RWPE2 (cell line): ENCODE measurements around the gene ARNT2.

ENCODE experiments used
- ATAC-seq: fragments of 200-7000 bp; cut with Tn5 transposase; 3 replicates; pipeline ENCODE4 v1.9.1; 2021; ENCODE audit warnings: low read depth
- DNase-seq: peaks from one replicate; pipeline ENCODE4 v3.0.0-alpha.2; 2020; ENCODE audit warnings: low spot score
- H3K27ac ChIP-seq: fragments of 450-650 bp; 2 replicates; pipeline ENCODE4 v1.5.1; 2017; ENCODE audit warnings: mild to moderate bottlenecking; ENCODE audit not compliant: poor library complexity, severe bottlenecking
- H3K27me3 ChIP-seq: fragments of 250-450 bp; sonication (Bioruptor Pico); 2 replicates; pipeline ENCODE4 v1.5.1; 2021; ENCODE audit warnings: mild to moderate bottlenecking, moderate library complexity; ENCODE audit not compliant: insufficient read depth, poor library complexity, severe bottlenecking
- H3K36me3 ChIP-seq: fragments of 250-450 bp; sonication (Bioruptor Pico); 2 replicates; pipeline ENCODE4 v1.5.1; 2020; ENCODE audit warnings: low read depth, mild to moderate bottlenecking, moderate library complexity
- H3K4me1 ChIP-seq: fragments of 250-450 bp; sonication (Bioruptor Pico); 2 replicates; pipeline ENCODE4 v1.5.1; 2021; ENCODE audit warnings: mild to moderate bottlenecking, moderate library complexity; ENCODE audit not compliant: insufficient read depth, poor library complexity, severe bottlenecking
- H3K4me3 ChIP-seq: fragments of 250-450 bp; sonication (Bioruptor Pico); 2 replicates; pipeline ENCODE4 v1.5.1; 2021; ENCODE audit warnings: mild to moderate bottlenecking, moderate library complexity; ENCODE audit not compliant: severe bottlenecking
- H3K9me3 ChIP-seq: fragments of 250-450 bp; sonication (Bioruptor Pico); 2 replicates; pipeline ENCODE4 v1.5.1; 2021; ENCODE audit warnings: mild to moderate bottlenecking, moderate library complexity; ENCODE audit not compliant: severe bottlenecking
- TF ChIP-seq, protein P1 (sequence below): fragments of 450-650 bp; IDR thresholded peaks from one replicate; pipeline ENCODE4 v1.5.1; 2017; ENCODE audit warnings: mild to moderate bottlenecking, moderate library complexity; ENCODE audit not compliant: poor library complexity, severe bottlenecking

ARNT2 gene

DNA sequence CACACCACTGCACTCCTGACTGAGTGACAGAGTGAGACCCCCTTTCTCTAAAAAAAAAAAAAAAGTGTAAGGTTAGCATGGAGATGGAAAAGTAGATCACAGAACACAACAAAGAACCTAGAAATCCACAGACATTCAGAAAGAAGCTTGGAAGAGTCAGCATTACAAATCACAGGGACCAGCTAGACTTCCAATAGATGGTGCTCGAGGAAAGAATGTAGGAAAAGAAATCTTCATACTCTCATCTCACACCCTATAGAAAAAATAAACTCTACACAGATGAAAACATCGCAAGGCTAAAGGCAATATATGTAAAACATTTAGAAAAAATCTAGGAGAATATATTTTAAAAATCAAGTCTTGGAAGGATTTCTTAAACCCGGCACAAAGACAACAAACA, 196.4 kb downstream of the ARNT2 start:
- Histone ChIP-seq H3K27ac (no peak overlapping the region), H3K4me1 (peaks cover 26% of the 10 kb centered on the region), H3K4me3 (no peak overlapping the region), H3K36me3 (no peaks in the 10 kb centered on the region), H3K27me3 (no peaks in the 10 kb centered on the region), H3K9me3 (peaks cover 5% of the 10 kb centered on the region)
- ATAC-seq = no peak
- TF ChIP-seq, protein P1, sequence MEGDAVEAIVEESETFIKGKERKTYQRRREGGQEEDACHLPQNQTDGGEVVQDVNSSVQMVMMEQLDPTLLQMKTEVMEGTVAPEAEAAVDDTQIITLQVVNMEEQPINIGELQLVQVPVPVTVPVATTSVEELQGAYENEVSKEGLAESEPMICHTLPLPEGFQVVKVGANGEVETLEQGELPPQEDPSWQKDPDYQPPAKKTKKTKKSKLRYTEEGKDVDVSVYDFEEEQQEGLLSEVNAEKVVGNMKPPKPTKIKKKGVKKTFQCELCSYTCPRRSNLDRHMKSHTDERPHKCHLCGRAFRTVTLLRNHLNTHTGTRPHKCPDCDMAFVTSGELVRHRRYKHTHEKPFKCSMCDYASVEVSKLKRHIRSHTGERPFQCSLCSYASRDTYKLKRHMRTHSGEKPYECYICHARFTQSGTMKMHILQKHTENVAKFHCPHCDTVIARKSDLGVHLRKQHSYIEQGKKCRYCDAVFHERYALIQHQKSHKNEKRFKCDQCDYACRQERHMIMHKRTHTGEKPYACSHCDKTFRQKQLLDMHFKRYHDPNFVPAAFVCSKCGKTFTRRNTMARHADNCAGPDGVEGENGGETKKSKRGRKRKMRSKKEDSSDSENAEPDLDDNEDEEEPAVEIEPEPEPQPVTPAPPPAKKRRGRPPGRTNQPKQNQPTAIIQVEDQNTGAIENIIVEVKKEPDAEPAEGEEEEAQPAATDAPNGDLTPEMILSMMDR = no peak
- no peak for DNase-seq

DNA sequence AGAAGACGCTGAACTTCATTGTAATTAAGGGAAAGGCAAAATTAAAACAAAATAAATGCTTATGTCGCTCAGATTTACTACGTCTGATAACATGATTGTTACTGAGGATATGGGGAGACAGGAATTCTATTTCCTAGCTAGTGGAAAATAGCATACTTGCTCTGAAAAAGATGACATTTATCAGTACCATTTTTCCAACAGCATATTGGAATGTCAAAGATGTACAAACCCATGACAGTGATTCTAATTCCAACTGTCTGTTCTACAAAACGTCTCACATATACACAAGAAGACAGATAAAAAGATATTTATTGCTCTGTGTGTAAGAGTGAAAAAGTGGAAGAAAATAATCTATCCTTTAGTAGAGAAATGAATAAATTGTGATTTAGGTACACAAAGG, 197.1 kb downstream of the ARNT2 start:
- H3K9me3 ChIP-seq = peaks cover 5% of the 10 kb centered on the region
- peaks cover 20% of the 10 kb centered on the region for H3K4me1 ChIP-seq
- no peaks in the 10 kb centered on the region for H3K36me3 ChIP-seq
- DNase-seq = no peak
- no peak overlapping the region for H3K27ac ChIP-seq
- H3K4me3 ChIP-seq = no peak overlapping the region
- no peaks in the 10 kb centered on the region for H3K27me3 ChIP-seq
- TF ChIP-seq, protein P1 = no peak
- no peak for ATAC-seq

DNA sequence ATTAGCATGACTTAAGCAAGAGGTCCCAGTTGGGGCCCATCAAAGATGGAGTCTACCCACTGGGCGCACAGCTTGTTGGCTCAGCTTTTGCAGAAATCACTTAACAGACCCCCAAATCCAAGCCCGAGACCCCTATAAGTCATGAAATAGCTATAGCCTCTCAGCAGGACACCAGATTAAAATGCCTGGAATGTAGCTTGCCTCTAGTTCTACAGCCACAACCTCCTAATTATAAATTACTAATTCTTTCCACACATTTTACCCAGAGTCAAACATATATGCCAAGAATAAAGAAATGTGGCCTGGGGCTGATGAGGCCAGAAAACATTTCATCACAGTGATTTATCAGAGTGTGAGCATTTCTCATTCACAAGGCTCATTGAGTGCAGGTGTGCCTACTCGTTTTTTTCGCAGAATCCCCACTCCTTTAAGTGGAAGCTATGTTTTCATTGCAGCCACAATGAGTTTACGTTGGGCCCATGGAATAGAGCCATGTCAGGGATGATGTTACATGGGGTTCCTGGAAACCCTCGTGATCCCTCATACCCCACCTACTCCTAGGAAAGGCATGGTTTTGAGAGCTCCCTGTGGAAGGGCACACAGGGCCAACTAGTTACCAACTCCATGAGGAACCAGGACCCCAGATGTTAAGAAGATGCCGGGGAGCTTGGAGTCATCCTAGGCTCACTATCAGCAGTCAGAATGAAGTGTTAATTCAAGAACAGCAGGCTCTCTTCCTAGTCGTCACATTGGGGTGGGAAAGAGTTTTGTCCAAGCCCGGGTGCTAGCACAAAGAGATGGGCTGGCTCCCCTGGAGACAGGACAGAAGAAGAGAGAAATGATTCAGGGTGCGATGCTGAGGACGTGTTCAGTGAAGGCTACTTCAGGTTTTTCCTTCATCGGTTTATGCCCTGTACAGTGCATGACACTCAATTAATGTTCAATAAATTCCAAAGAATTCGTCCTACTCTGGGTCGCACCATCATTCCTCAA, 200.7 kb downstream of the ARNT2 start:
- peaks cover 28% of the 10 kb centered on the region for H3K4me1 ChIP-seq
- DNase-seq (no peak), ATAC-seq (no peak)
- no peaks in the 10 kb centered on the region for H3K27me3 ChIP-seq
- H3K9me3 ChIP-seq = no peaks in the 10 kb centered on the region
- TF ChIP-seq, protein P1 = no peak
- H3K36me3 ChIP-seq = no peaks in the 10 kb centered on the region
- H3K4me3 ChIP-seq = no peak overlapping the region
- H3K27ac ChIP-seq = no peak overlapping the region

DNA sequence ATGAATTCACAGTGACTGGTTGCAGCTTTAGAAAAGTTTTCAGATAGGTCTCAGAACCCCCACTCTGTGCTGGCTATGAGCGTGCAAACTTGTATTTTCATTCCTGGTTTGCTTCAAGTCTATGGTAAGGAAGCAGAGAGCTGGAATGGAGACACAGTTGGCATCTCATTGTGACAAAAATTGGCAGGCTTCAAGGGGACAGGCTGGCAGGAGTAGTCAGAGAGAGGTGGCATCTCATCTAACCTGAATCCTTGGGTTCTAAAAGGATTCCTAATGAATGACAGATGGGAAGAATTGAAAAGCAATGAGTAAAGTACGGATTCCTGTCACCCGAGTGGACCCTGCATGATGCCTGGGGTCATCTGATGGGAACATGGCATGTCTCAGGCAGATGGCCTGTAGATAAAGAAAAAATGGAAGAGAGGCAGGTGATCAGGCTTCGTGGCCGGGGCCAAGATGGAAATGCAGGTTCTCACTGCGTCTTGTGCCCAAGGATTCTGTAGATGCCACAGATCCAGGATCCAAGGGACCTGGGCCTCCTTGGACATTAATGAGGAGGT, 201.5 kb downstream of the ARNT2 start:
- Histone ChIP-seq H3K4me1 (peaks cover 33% of the 10 kb centered on the region), H3K9me3 (no peaks in the 10 kb centered on the region), H3K27ac (no peak overlapping the region), H3K4me3 (no peak overlapping the region), H3K36me3 (no peaks in the 10 kb centered on the region), H3K27me3 (no peaks in the 10 kb centered on the region)
- DNase-seq (no peak), ATAC-seq (no peak)
- TF ChIP-seq, protein P1 = no peak
